ENCODE results near the gene SARNP.

Gene SARNP

DNA sequence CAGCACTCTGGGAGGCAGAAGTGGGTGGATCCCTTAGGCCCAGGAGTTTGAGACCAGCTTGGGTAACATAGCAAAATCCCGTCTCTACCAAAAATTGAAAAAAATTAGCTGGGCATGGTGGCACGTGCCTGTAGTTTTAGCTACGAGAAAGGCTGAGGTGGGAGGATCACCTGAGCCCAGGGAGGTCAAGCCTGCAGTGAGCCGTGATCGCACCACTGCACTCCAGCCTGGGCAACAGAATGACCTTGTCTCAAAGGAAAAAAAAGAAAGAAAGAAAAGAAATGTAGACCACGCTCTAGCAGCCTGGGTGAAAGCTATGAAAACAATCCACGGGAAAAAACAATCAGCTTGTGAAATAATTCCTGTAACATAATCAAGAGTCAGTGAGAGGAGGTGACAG lies 29.0 kb downstream of the SARNP start:
- no peak overlapping the region for H2AFZ ChIP-seq (ENCODE audit: low read depth, low read length, severe bottlenecking)
- H3K27ac ChIP-seq (ENCODE audit: low read depth, low read length) = no peak overlapping the region
- no peaks in the 10 kb centered on the region for H3K9me2 ChIP-seq (replicated peaks; ENCODE audit: insufficient read depth, low read length)
- no peaks in the 10 kb centered on the region for H3K9me3 ChIP-seq (ENCODE audit: insufficient read depth, low read length)
- H3K79me2 ChIP-seq (ENCODE audit: insufficient read depth, low read length) = no peaks in the 10 kb centered on the region
- no peaks in the 10 kb centered on the region for H4K20me1 ChIP-seq (ENCODE audit: low read depth, low read length)
- H3K27me3 ChIP-seq (ENCODE audit: low read length) = no peaks in the 10 kb centered on the region
- H3K9ac ChIP-seq (ENCODE audit: low read length) = no peak overlapping the region
- TF ChIP-seq, protein P1, sequence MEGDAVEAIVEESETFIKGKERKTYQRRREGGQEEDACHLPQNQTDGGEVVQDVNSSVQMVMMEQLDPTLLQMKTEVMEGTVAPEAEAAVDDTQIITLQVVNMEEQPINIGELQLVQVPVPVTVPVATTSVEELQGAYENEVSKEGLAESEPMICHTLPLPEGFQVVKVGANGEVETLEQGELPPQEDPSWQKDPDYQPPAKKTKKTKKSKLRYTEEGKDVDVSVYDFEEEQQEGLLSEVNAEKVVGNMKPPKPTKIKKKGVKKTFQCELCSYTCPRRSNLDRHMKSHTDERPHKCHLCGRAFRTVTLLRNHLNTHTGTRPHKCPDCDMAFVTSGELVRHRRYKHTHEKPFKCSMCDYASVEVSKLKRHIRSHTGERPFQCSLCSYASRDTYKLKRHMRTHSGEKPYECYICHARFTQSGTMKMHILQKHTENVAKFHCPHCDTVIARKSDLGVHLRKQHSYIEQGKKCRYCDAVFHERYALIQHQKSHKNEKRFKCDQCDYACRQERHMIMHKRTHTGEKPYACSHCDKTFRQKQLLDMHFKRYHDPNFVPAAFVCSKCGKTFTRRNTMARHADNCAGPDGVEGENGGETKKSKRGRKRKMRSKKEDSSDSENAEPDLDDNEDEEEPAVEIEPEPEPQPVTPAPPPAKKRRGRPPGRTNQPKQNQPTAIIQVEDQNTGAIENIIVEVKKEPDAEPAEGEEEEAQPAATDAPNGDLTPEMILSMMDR (IDR thresholded peaks at IDR 0.05; ENCODE audit: insufficient read depth, low read length, poor library complexity, severe bottlenecking) = no peak
- peaks cover 57% of the 10 kb centered on the region for H3K36me3 ChIP-seq (ENCODE audit: low read length)
- no peak overlapping the region for H3K4me2 ChIP-seq (ENCODE audit: low read depth, low read length, poor library complexity, severe bottlenecking)
- H3F3A ChIP-seq (ENCODE audit: insufficient read depth) = 0 out of 2 replicates have a peak, but pooled peaks cover 7% of the 10 kb centered on the region
- no peak overlapping the region for H3K4me3 ChIP-seq (ENCODE audit: insufficient read depth, low read length, poor library complexity, severe bottlenecking)

DNA sequence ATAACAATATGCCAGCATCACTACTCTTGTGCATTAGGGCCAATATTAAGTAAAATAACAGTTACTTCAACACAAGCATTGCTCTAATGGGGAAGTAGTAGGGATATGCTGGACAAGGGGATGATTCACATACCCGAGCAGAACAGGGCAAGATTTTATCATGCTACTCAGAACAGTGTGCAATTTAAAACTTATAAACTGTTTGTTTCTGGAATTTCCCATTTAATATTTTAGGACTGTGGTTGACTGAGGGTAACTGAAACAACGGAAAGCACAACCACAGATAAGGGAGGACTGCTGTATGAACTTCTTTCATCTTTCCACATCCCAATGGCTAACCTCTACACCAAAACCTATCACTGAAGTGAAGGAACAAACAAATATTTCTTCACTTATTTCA lies 36.8 kb downstream of the SARNP start:
- Histone ChIP-seq H3K27me3 (ENCODE audit: low read length) (no peaks in the 10 kb centered on the region), H3F3A (ENCODE audit: insufficient read depth) (no peaks in the 10 kb centered on the region), H3K36me3 (ENCODE audit: low read length) (peaks cover 43% of the 10 kb centered on the region), H3K9me2 (replicated peaks; ENCODE audit: insufficient read depth, low read length) (no peaks in the 10 kb centered on the region), H3K9me3 (ENCODE audit: insufficient read depth, low read length) (no peaks in the 10 kb centered on the region), H3K79me2 (ENCODE audit: insufficient read depth, low read length) (peaks cover 5% of the 10 kb centered on the region; the same call in 1 of the 2 replicates), H4K20me1 (ENCODE audit: low read depth, low read length) (no peaks in the 10 kb centered on the region; the same call in 1 of the 2 replicates), H3K9ac (ENCODE audit: low read length) (no peak overlapping the region), H3K4me2 (ENCODE audit: low read depth, low read length, poor library complexity, severe bottlenecking) (no peak overlapping the region), H3K27ac (ENCODE audit: low read depth, low read length) (no peak overlapping the region), H2AFZ (ENCODE audit: low read depth, low read length, severe bottlenecking) (no peak overlapping the region), H3K4me3 (ENCODE audit: insufficient read depth, low read length, poor library complexity, severe bottlenecking) (no peak overlapping the region)
- TF ChIP-seq EZH2phosphoT487 (conservative IDR thresholded peaks at IDR 0.05; ENCODE audit: low read length) = no peak

DNA sequence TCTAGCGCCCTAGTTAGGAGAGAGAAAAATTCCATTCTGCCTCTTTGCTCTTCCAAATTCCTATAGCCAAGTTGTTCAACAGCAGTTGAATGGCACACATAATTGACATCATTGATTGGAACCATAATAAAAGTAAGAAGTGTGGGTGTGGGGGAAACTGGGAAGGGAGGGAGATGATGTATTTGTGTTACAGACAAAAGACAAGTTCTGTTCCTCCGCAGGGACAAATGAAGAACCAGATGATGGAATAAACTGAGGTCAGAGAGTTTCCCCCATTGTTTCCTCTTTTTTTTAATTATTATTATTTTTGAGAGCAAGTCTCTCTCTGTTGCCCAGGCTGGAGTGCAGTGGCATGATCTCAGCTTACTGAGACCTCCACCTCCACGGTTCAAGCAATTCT lies 39.7 kb downstream of the SARNP start:
- no peak overlapping the region for H3K9ac ChIP-seq (ENCODE audit: low read length)
- H3K27me3 ChIP-seq (ENCODE audit: low read length) = no peaks in the 10 kb centered on the region
- no peaks in the 10 kb centered on the region; the same call in 1 of the 2 replicates for H4K20me1 ChIP-seq (ENCODE audit: low read depth, low read length)
- no peaks in the 10 kb centered on the region for H3K9me3 ChIP-seq (ENCODE audit: insufficient read depth, low read length)
- TF ChIP-seq, protein P1 (IDR thresholded peaks at IDR 0.05; ENCODE audit: insufficient read depth, low read length, poor library complexity, severe bottlenecking) = no peak
- no peak for TF ChIP-seq EZH2phosphoT487 (conservative IDR thresholded peaks at IDR 0.05; ENCODE audit: low read length)
- peaks cover 22% of the 10 kb centered on the region for H3K36me3 ChIP-seq (ENCODE audit: low read length)
- no peaks in the 10 kb centered on the region for H3F3A ChIP-seq (ENCODE audit: insufficient read depth)
- no peak overlapping the region for H3K4me3 ChIP-seq (ENCODE audit: insufficient read depth, low read length, poor library complexity, severe bottlenecking)
- no peak overlapping the region for H2AFZ ChIP-seq (ENCODE audit: low read depth, low read length, severe bottlenecking)
- H3K9me2 ChIP-seq (replicated peaks; ENCODE audit: insufficient read depth, low read length) = no peaks in the 10 kb centered on the region
- H3K27ac ChIP-seq (ENCODE audit: low read depth, low read length) = no peak overlapping the region
- no peak overlapping the region for H3K4me2 ChIP-seq (ENCODE audit: low read depth, low read length, poor library complexity, severe bottlenecking)
- H3K79me2 ChIP-seq (ENCODE audit: insufficient read depth, low read length) = peaks cover 10% of the 10 kb centered on the region; the same call in 1 of the 2 replicates

DNA sequence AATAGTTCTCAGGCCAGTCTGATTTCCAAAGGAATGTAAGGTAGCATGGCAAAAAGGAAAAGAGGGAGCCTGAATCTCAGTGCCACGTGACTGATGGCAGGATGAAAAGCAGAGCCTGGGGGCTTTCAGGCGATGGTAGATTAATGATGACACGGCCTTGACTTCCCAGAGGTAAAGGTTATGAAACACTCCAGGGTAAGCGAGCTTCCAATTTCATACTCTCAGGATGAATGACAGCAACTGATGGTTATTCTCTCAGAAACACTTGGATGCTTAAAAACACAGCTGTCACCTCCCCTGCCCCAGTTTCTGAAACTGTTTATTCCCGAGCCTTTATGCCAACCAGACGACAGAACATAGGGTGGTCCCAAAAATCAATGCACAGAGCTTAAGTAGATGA lies 45.8 kb downstream of the SARNP start:
- no peak overlapping the region for H3K4me2 ChIP-seq (ENCODE audit: low read depth, low read length, poor library complexity, severe bottlenecking)
- no peaks in the 10 kb centered on the region for H3K27me3 ChIP-seq (ENCODE audit: low read length)
- H3K27ac ChIP-seq (ENCODE audit: low read depth, low read length) = no peak overlapping the region
- no peak overlapping the region for H2AFZ ChIP-seq (ENCODE audit: low read depth, low read length, severe bottlenecking)
- H3K9ac ChIP-seq (ENCODE audit: low read length) = no peak overlapping the region
- no peaks in the 10 kb centered on the region for H3K9me2 ChIP-seq (replicated peaks; ENCODE audit: insufficient read depth, low read length)
- H3K79me2 ChIP-seq (ENCODE audit: insufficient read depth, low read length) = peaks cover 8% of the 10 kb centered on the region; the same call in 1 of the 2 replicates
- H3F3A ChIP-seq (ENCODE audit: insufficient read depth) = no peaks in the 10 kb centered on the region
- H4K20me1 ChIP-seq (ENCODE audit: low read depth, low read length) = no peaks in the 10 kb centered on the region
- peaks cover 15% of the 10 kb centered on the region; the same call in 1 of the 2 replicates for H3K36me3 ChIP-seq (ENCODE audit: low read length)
- H3K9me3 ChIP-seq (ENCODE audit: insufficient read depth, low read length) = no peaks in the 10 kb centered on the region
- no peak overlapping the region for H3K4me3 ChIP-seq (ENCODE audit: insufficient read depth, low read length, poor library complexity, severe bottlenecking)
- no peak for TF ChIP-seq EZH2phosphoT487 (conservative IDR thresholded peaks at IDR 0.05; ENCODE audit: low read length)
- TF ChIP-seq, protein P1 (IDR thresholded peaks at IDR 0.05; ENCODE audit: insufficient read depth, low read length, poor library complexity, severe bottlenecking) = no peak
